ENCODE results near the gene PASK. TPM values are rescaled to one million over a fixed set of nuclear protein-coding genes. Genes with fewer than 3 reads are reported as not detected.

The PASK gene
- total and polyA plus RNA-seq, 2 donors (not counting 1 experiment from before 2014, with no cell fraction given): 1.0 to 1.5 TPM

DNA sequence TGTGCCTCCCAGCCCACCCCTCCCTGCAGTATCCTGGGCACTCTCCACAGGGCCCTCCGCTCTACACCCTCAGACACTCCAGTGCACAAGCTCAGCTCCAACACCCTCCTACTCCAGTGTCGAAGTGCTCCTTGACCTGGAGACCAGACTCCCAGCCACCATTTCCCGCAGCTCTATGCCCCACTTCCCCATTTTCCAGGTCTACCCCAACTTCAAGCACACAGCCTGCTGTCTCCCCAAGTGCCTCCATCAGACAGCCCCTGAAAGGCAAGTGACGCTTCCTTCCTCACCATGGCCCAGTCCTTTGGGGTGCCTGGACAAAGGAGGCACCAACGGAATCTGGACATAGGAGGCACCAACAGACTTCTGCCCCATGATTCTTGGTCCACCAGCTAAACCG lies 7.2 kb downstream of the PASK start:
- Histone ChIP-seq H3K4me1 (ENCODE audit: control insufficient read depth, extremely low read depth, insufficient read depth, low read length) (no peaks in the 10 kb centered on the region), H3K27me3 (ENCODE audit: control insufficient read depth, insufficient read depth, low read length) (no peaks in the 10 kb centered on the region), H3K27ac (ENCODE audit: insufficient read depth, low read length) (no peak overlapping the region), H3K4me2 (ENCODE audit: extremely low read depth, insufficient read depth, low read length) (no peak overlapping the region), H3K4me3 (replicated peaks in 1 of 4; ENCODE audit: control extremely low read depth in 1 of 4, insufficient read depth in 1 of 4, low read depth in 3 of 4, low read length in 4 of 4) (no peak overlapping the region), H4K20me1 (ENCODE audit: control insufficient read depth, extremely low read depth, insufficient read depth, low read length) (no peaks in the 10 kb centered on the region), H3K9me3 (ENCODE audit: control insufficient read depth, insufficient read depth, low read depth, low read length) (no peaks in the 10 kb centered on the region), H3K36me3 (ENCODE audit: control insufficient read depth, insufficient read depth, low read length) (no peaks in the 10 kb centered on the region), H3K9ac (ENCODE audit: insufficient read depth, low read length) (no peak overlapping the region), H2AFZ (ENCODE audit: low read length) (no peak overlapping the region), H3K79me2 (ENCODE audit: control insufficient read depth, insufficient read depth, low read length) (no peaks in the 10 kb centered on the region)
- DNase-seq (ENCODE audit: low read depth in 2 of 2): no peak
- no peak for TF ChIP-seq EZH2 (IDR thresholded peaks at IDR 0.05; ENCODE audit: low read length, missing control alignments)
- TF ChIP-seq, protein P1, sequence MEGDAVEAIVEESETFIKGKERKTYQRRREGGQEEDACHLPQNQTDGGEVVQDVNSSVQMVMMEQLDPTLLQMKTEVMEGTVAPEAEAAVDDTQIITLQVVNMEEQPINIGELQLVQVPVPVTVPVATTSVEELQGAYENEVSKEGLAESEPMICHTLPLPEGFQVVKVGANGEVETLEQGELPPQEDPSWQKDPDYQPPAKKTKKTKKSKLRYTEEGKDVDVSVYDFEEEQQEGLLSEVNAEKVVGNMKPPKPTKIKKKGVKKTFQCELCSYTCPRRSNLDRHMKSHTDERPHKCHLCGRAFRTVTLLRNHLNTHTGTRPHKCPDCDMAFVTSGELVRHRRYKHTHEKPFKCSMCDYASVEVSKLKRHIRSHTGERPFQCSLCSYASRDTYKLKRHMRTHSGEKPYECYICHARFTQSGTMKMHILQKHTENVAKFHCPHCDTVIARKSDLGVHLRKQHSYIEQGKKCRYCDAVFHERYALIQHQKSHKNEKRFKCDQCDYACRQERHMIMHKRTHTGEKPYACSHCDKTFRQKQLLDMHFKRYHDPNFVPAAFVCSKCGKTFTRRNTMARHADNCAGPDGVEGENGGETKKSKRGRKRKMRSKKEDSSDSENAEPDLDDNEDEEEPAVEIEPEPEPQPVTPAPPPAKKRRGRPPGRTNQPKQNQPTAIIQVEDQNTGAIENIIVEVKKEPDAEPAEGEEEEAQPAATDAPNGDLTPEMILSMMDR (conservative IDR thresholded peaks at IDR 0.05 in 1 of 2, IDR thresholded peaks at IDR 0.05 in 1 of 2; ENCODE audit: low read depth in 1 of 2, low read length in 2 of 2): no peak

DNA sequence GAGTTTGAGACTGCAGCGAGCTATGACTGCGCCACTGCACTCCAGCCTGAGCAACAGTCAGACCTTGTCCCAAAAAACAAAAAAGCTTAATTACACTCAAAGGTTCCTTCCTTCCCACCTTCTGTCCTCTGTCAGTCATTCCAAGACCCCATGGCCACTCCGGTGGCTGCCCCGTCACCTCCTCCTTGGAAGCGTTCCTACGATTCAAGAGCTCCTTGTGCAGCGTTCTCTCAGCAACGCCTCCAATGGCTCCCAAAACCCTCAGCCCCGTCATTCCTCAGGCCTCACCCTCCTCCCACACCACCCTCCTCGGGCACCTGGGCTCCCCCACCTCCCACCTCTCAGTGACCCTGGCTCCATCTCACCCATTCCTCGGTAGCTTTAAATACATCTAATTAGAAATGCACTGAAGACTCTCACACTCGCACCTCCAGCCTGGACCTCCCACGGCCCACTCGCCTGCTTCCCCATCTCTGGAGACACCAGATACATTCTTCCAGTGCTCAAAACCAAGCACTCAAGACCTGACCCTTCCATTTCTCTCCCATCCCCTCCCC lies 8.0 kb downstream of the PASK start:
- no peak overlapping the region for H2AFZ ChIP-seq (ENCODE audit: low read length)
- H3K9ac ChIP-seq (ENCODE audit: insufficient read depth, low read length): no peak overlapping the region
- H3K27ac ChIP-seq (ENCODE audit: insufficient read depth, low read length): no peak overlapping the region
- no peak overlapping the region for H3K4me3 ChIP-seq (replicated peaks in 1 of 4; ENCODE audit: control extremely low read depth in 1 of 4, insufficient read depth in 1 of 4, low read depth in 3 of 4, low read length in 4 of 4)
- no peak overlapping the region for H3K4me2 ChIP-seq (ENCODE audit: extremely low read depth, insufficient read depth, low read length)
- no peaks in the 10 kb centered on the region for H4K20me1 ChIP-seq (ENCODE audit: control insufficient read depth, extremely low read depth, insufficient read depth, low read length)
- no peaks in the 10 kb centered on the region for H3K79me2 ChIP-seq (ENCODE audit: control insufficient read depth, insufficient read depth, low read length)
- H3K36me3 ChIP-seq (ENCODE audit: control insufficient read depth, insufficient read depth, low read length): peaks cover 1% of the 10 kb centered on the region
- TF ChIP-seq, protein P1 (conservative IDR thresholded peaks at IDR 0.05 in 1 of 2, IDR thresholded peaks at IDR 0.05 in 1 of 2; ENCODE audit: low read depth in 1 of 2, low read length in 2 of 2): no peak
- TF ChIP-seq EZH2 (IDR thresholded peaks at IDR 0.05; ENCODE audit: low read length, missing control alignments): no peak
- H3K9me3 ChIP-seq (ENCODE audit: control insufficient read depth, insufficient read depth, low read depth, low read length): no peaks in the 10 kb centered on the region
- no peak for DNase-seq (ENCODE audit: low read depth in 2 of 2)
- H3K4me1 ChIP-seq (ENCODE audit: control insufficient read depth, extremely low read depth, insufficient read depth, low read length): no peaks in the 10 kb centered on the region
- H3K27me3 ChIP-seq (ENCODE audit: control insufficient read depth, insufficient read depth, low read length): no peaks in the 10 kb centered on the region

DNA sequence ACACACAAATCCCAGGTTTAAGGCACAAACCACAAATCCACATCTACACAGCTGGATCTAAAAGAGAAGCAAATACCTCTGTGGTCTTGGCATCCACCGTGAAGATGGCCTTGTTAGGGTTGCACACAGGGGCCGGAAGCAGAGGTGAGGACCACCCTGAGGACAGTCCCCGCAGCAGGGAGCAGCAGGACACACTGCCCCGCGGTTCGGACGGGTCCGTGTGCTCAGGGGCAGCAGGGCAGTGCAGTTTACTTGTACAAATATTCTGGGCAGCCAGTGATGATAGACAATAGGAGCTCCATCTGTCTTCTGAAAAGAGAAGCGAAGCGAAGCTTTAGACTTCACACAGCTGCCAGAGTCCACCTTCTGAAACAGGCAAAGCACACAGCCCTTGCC lies 8.8 kb downstream of the PASK start:
- H3K4me3 ChIP-seq (replicated peaks in 1 of 4; ENCODE audit: control extremely low read depth in 1 of 4, insufficient read depth in 1 of 4, low read depth in 3 of 4, low read length in 4 of 4): no peak overlapping the region
- H3K9ac ChIP-seq (ENCODE audit: insufficient read depth, low read length): no peak overlapping the region
- no peak overlapping the region for H2AFZ ChIP-seq (ENCODE audit: low read length)
- no peaks in the 10 kb centered on the region for H4K20me1 ChIP-seq (ENCODE audit: control insufficient read depth, extremely low read depth, insufficient read depth, low read length)
- no peak for DNase-seq (ENCODE audit: low read depth in 2 of 2)
- no peaks in the 10 kb centered on the region for H3K79me2 ChIP-seq (ENCODE audit: control insufficient read depth, insufficient read depth, low read length)
- TF ChIP-seq, protein P1 (conservative IDR thresholded peaks at IDR 0.05 in 1 of 2, IDR thresholded peaks at IDR 0.05 in 1 of 2; ENCODE audit: low read depth in 1 of 2, low read length in 2 of 2): no peak
- TF ChIP-seq EZH2 (IDR thresholded peaks at IDR 0.05; ENCODE audit: low read length, missing control alignments): no peak
- no peak overlapping the region for H3K4me2 ChIP-seq (ENCODE audit: extremely low read depth, insufficient read depth, low read length)
- peaks cover 1% of the 10 kb centered on the region for H3K36me3 ChIP-seq (ENCODE audit: control insufficient read depth, insufficient read depth, low read length)
- no peaks in the 10 kb centered on the region for H3K9me3 ChIP-seq (ENCODE audit: control insufficient read depth, insufficient read depth, low read depth, low read length)
- H3K27me3 ChIP-seq (ENCODE audit: control insufficient read depth, insufficient read depth, low read length): no peaks in the 10 kb centered on the region
- H3K27ac ChIP-seq (ENCODE audit: insufficient read depth, low read length): no peak overlapping the region
- H3K4me1 ChIP-seq (ENCODE audit: control insufficient read depth, extremely low read depth, insufficient read depth, low read length): no peaks in the 10 kb centered on the region
